Neural progenitor cell (in vitro differentiated cells): ENCODE data around the gene C22orf39. TPM values are rescaled to one million over a fixed set of nuclear protein-coding genes. Genes with fewer than 3 reads are reported as not detected.

Experiments
- DNase-seq: peaks from one replicate; pipeline ENCODE4 v3.0.0-alpha.2; 2016; ENCODE audit warnings: low spot score
- H2AFZ ChIP-seq: fragments of 200-600 bp; sonication (generic); replicated peaks from 2 replicates; pipeline ENCODE4 v1.6.1; 2016; ENCODE audit warnings: antibody characterized with exemption
- H3F3A ChIP-seq: fragments of 200-600 bp; sonication (generic); 2 replicates; pipeline ENCODE4 v1.6.1; 2016; ENCODE audit warnings: antibody characterized with exemption, low read depth
- H3K27ac ChIP-seq: fragments of 200-600 bp; sonication (generic); 2 replicates; pipeline ENCODE4 v1.5.1; 2016; ENCODE audit warnings: mild to moderate bottlenecking
- H3K27me3 ChIP-seq: fragments of 200-600 bp; sonication (generic); 2 replicates; pipeline ENCODE4 v1.6.1; 2016; ENCODE audit warnings: mild to moderate bottlenecking, moderate library complexity
- H3K36me3 ChIP-seq: fragments of 200-600 bp; sonication (generic); 2 replicates; pipeline ENCODE4 v1.5.1; 2016
- H3K4me1 ChIP-seq: fragments of 200-600 bp; sonication (generic); 2 replicates; pipeline ENCODE4 v1.6.1; 2016; ENCODE audit warnings: mixed run types
- H3K4me2 ChIP-seq: fragments of 200-600 bp; sonication (generic); 2 replicates; pipeline ENCODE4 v1.6.1; 2016
- H3K4me3 ChIP-seq: fragments of 200-600 bp; sonication (generic); 2 replicates; pipeline ENCODE4 v1.5.1; 2016
- H3K79me2 ChIP-seq: fragments of 200-600 bp; sonication (generic); 2 replicates; pipeline ENCODE4 v1.6.1; 2016; ENCODE audit warnings: low read depth
- H3K9ac ChIP-seq: fragments of 200-600 bp; sonication (generic); 2 replicates; pipeline ENCODE4 v1.6.1; 2016
- H3K9me3 ChIP-seq: fragments of 200-600 bp; sonication (generic); 2 replicates; pipeline ENCODE4 v1.5.1; 2016; ENCODE audit warnings: low read depth
- H4K20me1 ChIP-seq: fragments of 200-600 bp; sonication (generic); 2 replicates; pipeline ENCODE4 v1.6.1; 2016; ENCODE audit warnings: low read depth
- H3K27ac Mint-ChIP-seq: 3 replicates; pipeline ENCODE4 v1.8.0; 2021; ENCODE audit warnings: mixed read lengths
- H3K27me3 Mint-ChIP-seq: 2 replicates; pipeline ENCODE4 v1.8.0; 2022; ENCODE audit warnings: low read depth, mild to moderate bottlenecking, inconsistent platforms, moderate library complexity, mixed read lengths; ENCODE audit not compliant: insufficient read depth
- H3K36me3 Mint-ChIP-seq: 3 replicates; pipeline ENCODE4 v1.8.0; 2021; ENCODE audit warnings: mixed read lengths
- H3K4me1 Mint-ChIP-seq: 3 replicates; pipeline ENCODE4 v1.8.0; 2021; ENCODE audit warnings: mixed read lengths
- H3K4me3 Mint-ChIP-seq: 3 replicates; pipeline ENCODE4 v1.8.0; 2021; ENCODE audit warnings: mild to moderate bottlenecking, moderate library complexity, mixed read lengths
- H3K9me3 Mint-ChIP-seq: 3 replicates; pipeline ENCODE4 v1.8.0; 2020; ENCODE audit warnings: mixed read lengths
- EZH2 ChIP-seq: fragments of 200-600 bp; sonication (generic); IDR thresholded peaks from 2 replicates; pipeline ENCODE4 v1.6.1; 2017; ENCODE audit warnings: antibody characterized with exemption, mild to moderate bottlenecking, moderate library complexity
- EZH2phosphoT487 ChIP-seq: fragments of 200-600 bp; sonication (generic); IDR thresholded peaks from 2 replicates; pipeline ENCODE4 v1.6.1; 2017; ENCODE audit warnings: antibody characterized with exemption
- total RNA-seq: library from RNA; depleted of rRNA; stranded (reverse); fragments of >200 nt; gene quantifications from 2 replicates; pipeline ENCODE4 v1.2.3, GENCODE V29; 2015; ENCODE audit warnings: low replicate concordance
- TF ChIP-seq, protein P1 (sequence below): fragments of 200-600 bp; sonication (generic); IDR thresholded peaks from 2 replicates; pipeline ENCODE4 v1.5.1; 2017; ENCODE audit warnings: antibody characterized with exemption, mild to moderate bottlenecking

The C22orf39 gene
- total RNA-seq, 1 donor from 2014 or later: 49.5 TPM

GRCh38 chr22:19480789-19481188 is 33.3 kb upstream of the C22orf39 start:
- no peak overlapping the region for H3K27ac Mint-ChIP-seq
- peak overlapping the region; percentile 91 for H3K4me2 ChIP-seq
- peak overlapping the region; percentile 77 for H3K4me3 ChIP-seq
- peak overlapping the region; percentile 99 for H3K4me3 Mint-ChIP-seq
- H3K36me3 Mint-ChIP-seq: peaks cover 6% of the 10 kb centered on the region
- no peak overlapping the region for H2AFZ ChIP-seq
- no peaks in the 10 kb centered on the region for H3K9me3 Mint-ChIP-seq
- no peaks in the 10 kb centered on the region for H3K9me3 ChIP-seq
- no peak overlapping the region for H3K27ac ChIP-seq
- H3K27me3 Mint-ChIP-seq: peaks cover 4% of the 10 kb centered on the region
- H3K36me3 ChIP-seq: no peaks in the 10 kb centered on the region
- H3K79me2 ChIP-seq: peaks cover 49% of the 10 kb centered on the region
- peaks cover 31% of the 10 kb centered on the region for H4K20me1 ChIP-seq
- peak overlapping the region; percentile 82 for H3K9ac ChIP-seq
- peaks cover 17% of the 10 kb centered on the region for H3K4me1 ChIP-seq
- H3K27me3 ChIP-seq: no peaks in the 10 kb centered on the region
- no peaks in the 10 kb centered on the region for H3F3A ChIP-seq
- TF ChIP-seq EZH2phosphoT487 (no peak), EZH2 (no peak)
- TF ChIP-seq, protein P1, sequence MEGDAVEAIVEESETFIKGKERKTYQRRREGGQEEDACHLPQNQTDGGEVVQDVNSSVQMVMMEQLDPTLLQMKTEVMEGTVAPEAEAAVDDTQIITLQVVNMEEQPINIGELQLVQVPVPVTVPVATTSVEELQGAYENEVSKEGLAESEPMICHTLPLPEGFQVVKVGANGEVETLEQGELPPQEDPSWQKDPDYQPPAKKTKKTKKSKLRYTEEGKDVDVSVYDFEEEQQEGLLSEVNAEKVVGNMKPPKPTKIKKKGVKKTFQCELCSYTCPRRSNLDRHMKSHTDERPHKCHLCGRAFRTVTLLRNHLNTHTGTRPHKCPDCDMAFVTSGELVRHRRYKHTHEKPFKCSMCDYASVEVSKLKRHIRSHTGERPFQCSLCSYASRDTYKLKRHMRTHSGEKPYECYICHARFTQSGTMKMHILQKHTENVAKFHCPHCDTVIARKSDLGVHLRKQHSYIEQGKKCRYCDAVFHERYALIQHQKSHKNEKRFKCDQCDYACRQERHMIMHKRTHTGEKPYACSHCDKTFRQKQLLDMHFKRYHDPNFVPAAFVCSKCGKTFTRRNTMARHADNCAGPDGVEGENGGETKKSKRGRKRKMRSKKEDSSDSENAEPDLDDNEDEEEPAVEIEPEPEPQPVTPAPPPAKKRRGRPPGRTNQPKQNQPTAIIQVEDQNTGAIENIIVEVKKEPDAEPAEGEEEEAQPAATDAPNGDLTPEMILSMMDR: no peak
- H3K4me1 Mint-ChIP-seq: peaks cover 25% of the 10 kb centered on the region
- no peak for DNase-seq

DNA sequence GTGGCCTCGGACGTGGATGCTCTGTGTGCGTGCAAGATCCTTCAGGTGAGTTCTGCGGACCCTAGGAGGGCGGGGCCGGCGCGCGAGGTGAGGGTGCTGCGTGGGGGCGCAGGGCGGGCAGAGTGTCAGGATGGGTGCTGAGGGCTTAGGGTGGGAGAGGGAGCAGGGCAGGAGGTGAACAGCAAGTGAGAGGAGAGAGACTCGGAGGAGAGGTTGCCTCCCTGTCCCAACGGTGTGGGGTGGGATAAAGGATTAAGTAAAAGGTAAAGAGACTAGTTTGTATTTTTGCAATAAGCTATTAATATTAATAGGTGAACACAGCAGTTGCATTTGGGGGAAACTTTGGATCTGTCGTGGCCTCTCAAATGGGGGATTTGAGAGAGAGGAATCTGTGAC is 32.7 kb upstream of the C22orf39 start:
- Mint-ChIP-seq H3K27ac (no peak overlapping the region), H3K27me3 (peaks cover 4% of the 10 kb centered on the region), H3K4me1 (peaks cover 25% of the 10 kb centered on the region), H3K9me3 (no peaks in the 10 kb centered on the region), H3K4me3 (peak overlapping the region; percentile 99), H3K36me3 (peaks cover 8% of the 10 kb centered on the region)
- Histone ChIP-seq H3K27ac (no peak overlapping the region), H3K79me2 (peaks cover 55% of the 10 kb centered on the region), H3K27me3 (no peaks in the 10 kb centered on the region), H2AFZ (peak overlapping the region; percentile 82), H3K36me3 (no peaks in the 10 kb centered on the region), H3F3A (no peaks in the 10 kb centered on the region), H3K9ac (peak overlapping the region; percentile 82), H3K9me3 (no peaks in the 10 kb centered on the region), H3K4me1 (peaks cover 17% of the 10 kb centered on the region), H4K20me1 (peaks cover 33% of the 10 kb centered on the region), H3K4me2 (peak overlapping the region; percentile 91), H3K4me3 (peak overlapping the region; percentile 77)
- no peak for DNase-seq
- TF ChIP-seq, protein P1: no peak
- TF ChIP-seq EZH2 (no peak), EZH2phosphoT487 (no peak)

DNA sequence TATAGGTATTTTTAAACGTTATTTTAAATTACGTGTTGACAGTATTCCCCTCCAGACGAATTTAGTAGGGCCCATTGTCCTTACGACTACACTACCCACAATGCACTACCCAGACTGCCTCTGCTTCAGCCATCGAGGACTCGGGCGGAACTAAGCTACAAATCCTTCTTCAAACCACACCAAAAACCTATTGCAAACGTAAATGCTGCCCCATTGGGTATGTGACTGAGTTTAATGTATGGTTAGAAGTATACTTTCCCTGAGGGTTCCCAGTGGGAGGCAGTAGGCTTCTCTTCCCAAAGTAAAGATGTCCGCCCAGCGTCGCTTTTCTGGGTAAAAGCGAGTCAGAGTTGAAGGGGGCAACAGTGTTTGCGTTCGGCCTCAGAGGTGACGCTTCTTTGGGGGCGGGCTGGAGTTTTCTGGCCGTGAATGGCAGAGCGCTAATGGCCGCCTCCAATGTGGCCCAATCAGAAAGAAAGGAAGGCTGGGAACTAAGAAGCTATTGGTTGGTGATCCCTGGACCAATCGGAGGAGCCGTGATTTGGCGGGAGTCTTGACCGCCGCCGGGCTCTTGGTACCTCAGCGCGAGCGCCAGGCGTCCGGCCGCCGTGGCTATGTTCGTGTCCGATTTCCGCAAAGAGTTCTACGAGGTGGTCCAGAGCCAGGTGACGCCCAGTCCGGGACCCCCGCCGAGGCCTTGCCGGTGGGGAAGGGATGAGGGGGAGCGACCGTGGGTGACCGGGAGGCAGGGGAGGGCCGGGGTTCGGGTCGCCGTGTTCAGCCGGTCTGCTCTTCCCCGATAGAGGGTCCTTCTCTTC is 32.1 kb upstream of the C22orf39 start, which contains the start of gene CDC45:
Gene CDC45 (plus strand): TSS at position 566 of the 818 bp plus-strand sequence. CDS start 49 bp downstream, at position 615.
- Histone ChIP-seq H3K27me3 (no peaks in the 10 kb centered on the region), H3K79me2 (peaks cover 57% of the 10 kb centered on the region), H3K4me1 (peaks cover 17% of the 10 kb centered on the region), H4K20me1 (peaks cover 36% of the 10 kb centered on the region), H3K36me3 (no peaks in the 10 kb centered on the region), H3K9ac (peak within 1 kb of the TSS; percentile 94), H3F3A (no peaks in the 10 kb centered on the region), H3K9me3 (no peaks in the 10 kb centered on the region), H3K4me2 (peak within 1 kb of the TSS; percentile 91), H3K4me3 (peak within 1 kb of the TSS; percentile 77), H3K27ac (peak within 1 kb of the TSS; percentile 98), H2AFZ (peak within 1 kb of the TSS; percentile 100)
- H3K27ac Mint-ChIP-seq: peak within 1 kb of the TSS; percentile 100
- peaks cover 25% of the 10 kb centered on the region for H3K4me1 Mint-ChIP-seq
- no peaks in the 10 kb centered on the region for H3K9me3 Mint-ChIP-seq
- H3K36me3 Mint-ChIP-seq: peaks cover 8% of the 10 kb centered on the region
- DNase-seq: peak; percentile 98
- peak within 1 kb of the TSS; percentile 99 for H3K4me3 Mint-ChIP-seq
- TF ChIP-seq, protein P1: no peak
- TF ChIP-seq EZH2 (no peak), EZH2phosphoT487 (no peak)
- H3K27me3 Mint-ChIP-seq: peaks cover 4% of the 10 kb centered on the region
